ENCODE results near the gene STAU1.
"Not testable (repeated sequence)": the region's sequence is repeated elsewhere in the genome, so short reads cannot be mapped to it uniquely, and the experiment has no call there.

The STAU1 gene

GRCh38 chr20:49166534-49167449 is 21.3 kb downstream of the STAU1 start:
- DNase-seq (ENCODE audit: low read depth in 2 of 2) = no peak

DNA sequence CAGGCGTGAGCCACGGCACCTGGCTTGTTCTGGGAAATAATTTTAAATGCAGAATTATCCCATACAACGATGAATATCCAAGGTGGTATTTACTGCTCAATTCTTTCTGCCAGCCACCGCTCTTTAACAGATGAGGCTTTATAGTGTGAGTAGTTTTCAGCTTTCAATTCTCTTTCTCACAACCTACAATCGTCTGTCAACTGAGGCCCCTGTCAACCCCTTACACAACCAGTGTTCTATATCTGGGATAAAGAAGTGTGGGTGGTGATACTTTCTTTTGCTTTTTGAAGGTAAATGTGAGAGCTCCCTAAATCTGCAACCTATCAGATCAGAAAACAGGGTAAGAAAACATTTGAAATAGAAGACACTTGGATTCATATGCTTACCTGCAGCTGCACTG is 22.5 kb downstream of the STAU1 start:
- DNase-seq (ENCODE audit: low read depth in 2 of 2) = no peak

- DNase-seq (ENCODE audit: low read depth in 2 of 2) = no peak
Observed at GRCh38 chr20:49163696-49164095, 24.4 kb downstream of the STAU1 start.

DNA sequence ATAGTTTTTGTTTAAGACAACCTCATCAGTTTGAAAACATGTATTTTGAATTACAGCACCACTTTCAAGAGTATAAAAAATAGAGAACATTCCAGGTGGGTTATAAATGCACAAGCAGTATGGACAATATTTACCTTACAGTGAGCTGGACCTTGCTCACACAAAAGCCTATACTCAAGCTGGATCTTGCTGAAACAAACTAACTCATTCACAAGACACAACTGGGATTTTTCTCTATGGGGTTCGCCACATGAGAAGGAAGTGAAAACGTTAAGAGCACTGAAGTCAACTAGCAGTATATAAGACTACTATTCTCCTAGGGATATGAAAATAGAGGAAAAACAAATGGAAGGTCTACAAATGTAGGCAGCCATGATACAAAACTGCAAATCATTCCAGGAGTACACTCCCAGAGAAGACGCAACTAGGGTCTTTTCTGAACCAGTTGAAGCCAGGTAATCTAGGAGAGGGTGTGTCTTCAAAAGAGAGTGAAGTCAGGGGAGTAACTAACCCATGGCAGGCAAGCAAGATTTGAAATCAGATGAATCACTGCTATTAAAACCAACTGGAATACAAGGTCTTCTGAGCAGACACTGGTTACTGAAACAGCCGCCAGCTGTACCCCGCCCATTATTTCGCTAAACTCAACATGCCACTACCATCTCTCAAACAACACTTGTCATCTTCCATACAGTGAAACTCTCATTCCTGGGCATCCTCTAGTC is 26.5 kb downstream of the STAU1 start:
- DNase-seq (ENCODE audit: low read depth in 2 of 2) = no peak

- DNase-seq (ENCODE audit: low read depth in 2 of 2) = no peak
Observed at GRCh38 chr20:49160057-49160929, 27.8 kb downstream of the STAU1 start.

DNA sequence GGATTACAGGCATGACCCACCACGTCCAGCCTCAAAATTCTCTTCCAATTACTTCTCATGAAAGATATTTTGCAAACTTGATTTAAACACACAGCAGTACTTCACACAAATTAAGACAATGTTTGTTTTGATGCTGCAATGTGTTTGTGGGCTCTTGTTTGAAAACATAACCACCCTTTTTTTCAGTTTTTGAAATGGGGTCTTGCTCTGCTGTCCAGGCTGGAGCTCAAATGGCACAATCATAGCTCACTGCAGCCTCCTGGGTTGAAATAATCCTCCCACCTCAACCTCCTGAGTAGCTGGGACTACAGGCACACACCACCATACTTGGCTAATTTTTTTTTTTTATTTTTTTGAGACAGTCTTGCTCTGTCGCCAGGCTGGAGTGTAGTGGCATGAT is 31.0 kb downstream of the STAU1 start:
- no peak for DNase-seq (ENCODE audit: low read depth in 2 of 2)

DNA sequence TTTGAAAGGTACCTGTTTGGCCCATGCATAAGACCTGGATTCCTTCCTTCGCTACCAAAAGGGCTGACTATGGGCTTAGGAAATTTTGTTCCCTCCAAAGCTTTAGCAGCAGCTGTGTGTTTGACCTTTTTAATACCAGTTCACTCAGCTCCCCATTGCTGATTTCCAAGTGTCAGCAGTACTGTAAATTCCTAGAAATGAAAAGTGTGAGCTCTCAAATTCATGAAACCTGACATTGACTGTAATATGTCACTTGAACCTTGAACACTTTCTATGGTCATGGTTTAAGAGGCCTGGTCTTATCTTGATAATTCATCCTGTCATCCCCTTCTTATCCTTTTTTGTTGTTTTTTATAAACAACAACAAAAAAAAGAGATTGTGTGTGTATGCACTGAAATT is 31.7 kb downstream of the STAU1 start:
- DNase-seq (ENCODE audit: low read depth in 2 of 2) = no peak

DNA sequence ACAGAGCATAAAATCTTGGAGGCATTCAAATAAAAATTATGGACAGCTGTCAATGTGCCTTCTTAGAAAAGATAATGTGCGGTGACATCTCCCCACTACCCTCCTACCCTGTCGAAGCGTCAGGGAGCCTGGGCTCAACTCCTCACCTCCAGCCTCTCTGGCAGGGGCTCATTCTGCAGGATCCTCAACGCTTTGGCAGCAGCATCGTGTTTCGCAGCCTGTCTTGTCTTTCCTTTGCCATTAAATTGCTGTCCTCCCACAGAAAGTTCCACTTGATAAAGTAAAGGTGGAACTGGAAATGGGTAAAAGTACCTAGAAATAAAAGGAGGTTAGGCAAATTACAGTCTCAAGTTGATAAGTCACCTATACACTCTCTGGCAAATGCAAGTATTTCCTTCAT is 36.7 kb downstream of the STAU1 start:
- DNase-seq (ENCODE audit: low read depth in 2 of 2) = no peak

- no peak for DNase-seq (ENCODE audit: low read depth in 2 of 2)
Observed at GRCh38 chr20:49149281-49150045, 38.7 kb downstream of the STAU1 start.

DNA sequence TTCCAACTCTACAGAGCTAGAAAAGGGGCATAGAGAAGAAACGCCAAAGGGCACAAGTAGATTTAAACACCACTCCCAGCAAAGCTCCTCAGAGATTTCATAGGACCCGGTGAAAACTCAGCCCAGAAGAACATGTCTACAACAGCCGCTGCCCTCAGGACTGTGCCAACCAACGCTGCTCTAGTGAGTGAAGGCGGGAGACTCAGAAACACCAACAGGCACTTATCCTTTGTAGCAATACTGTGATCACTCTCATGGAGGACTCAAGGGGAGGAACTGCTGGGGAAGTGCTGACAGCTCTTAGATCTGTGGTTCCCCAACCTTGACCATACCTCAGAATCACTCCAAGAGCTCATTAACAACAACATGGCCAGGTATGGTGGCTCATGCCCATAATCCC is 39.5 kb downstream of the STAU1 start:
- DNase-seq (ENCODE audit: low read depth in 2 of 2) = no peak

DNA sequence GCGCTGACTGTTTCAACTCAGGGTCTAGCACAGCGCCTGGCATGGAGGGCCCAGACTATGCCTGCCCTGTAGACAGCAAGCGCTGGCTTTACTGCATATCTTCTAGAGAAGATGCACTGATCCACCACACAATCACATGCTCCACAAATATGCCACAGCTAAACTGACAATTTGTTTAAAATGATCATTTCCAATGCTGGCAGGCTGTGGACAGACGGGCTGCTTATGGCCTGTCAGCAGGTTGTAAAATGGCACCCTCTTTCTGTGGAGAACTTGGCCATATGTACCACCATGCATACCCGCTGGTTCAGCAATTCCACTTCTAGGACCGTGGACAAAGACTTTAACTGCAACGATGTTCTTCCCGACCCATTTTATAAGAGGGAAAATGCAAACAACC is 40.8 kb downstream of the STAU1 start:
- DNase-seq (ENCODE audit: low read depth in 2 of 2) = no peak

GRCh38 chr20:49146442-49147225 is 41.5 kb downstream of the STAU1 start:
- no peak for DNase-seq (ENCODE audit: low read depth in 2 of 2)

- DNase-seq (ENCODE audit: low read depth in 2 of 2) = no peak
Observed at GRCh38 chr20:49140834-49141233, 47.3 kb downstream of the STAU1 start.

GRCh38 chr20:49140411-49140810 is 47.7 kb downstream of the STAU1 start:
- DNase-seq (ENCODE audit: low read depth in 2 of 2) = no peak

- DNase-seq (ENCODE audit: low read depth in 2 of 2) = no peak
Observed at GRCh38 chr20:49138431-49138830, 49.7 kb downstream of the STAU1 start.

GRCh38 chr20:49136817-49137571 is 51.1 kb downstream of the STAU1 start:
- DNase-seq (ENCODE audit: low read depth in 2 of 2) = no peak

DNA sequence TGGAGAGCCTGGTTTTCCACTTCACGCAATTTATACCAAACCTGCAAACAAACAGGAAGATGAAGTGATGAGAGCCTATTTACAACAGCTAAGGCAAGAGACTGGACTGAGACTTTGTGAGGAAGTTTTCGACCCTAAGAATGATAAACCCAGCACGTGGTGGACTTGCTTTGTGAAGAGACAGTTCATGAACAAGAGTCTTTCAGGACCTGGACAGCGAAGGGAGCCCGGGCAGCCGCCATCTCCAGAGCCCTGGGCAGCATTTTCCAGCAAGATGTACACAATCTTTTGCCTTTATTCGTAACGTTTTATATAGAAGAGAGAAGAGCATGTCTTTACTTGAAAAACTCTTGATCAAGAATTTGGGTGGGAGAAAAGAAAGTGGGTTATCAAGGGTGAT is 53.3 kb downstream of the STAU1 start:
- not testable (repeated sequence) for DNase-seq (ENCODE audit: low read depth in 2 of 2)

DNA sequence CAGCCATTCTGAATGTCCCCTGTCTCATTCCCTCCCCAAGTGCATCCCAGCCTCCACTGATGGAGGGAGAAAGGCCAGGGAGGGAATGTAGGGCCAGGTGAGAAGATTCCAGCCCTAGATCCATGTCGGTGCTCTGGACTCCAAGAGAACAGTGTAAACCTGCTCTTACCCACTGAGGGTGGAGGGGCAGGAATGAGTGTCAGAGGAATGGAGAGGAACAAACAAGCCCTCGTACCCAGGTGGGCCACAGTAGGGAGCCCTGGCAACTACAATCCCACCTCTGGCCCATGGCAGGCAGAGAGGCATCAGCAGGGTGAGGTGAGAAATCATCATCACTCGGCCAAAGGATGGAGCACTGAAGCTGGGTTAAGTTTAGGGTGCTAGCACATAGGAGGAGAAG is 54.6 kb downstream of the STAU1 start:
- DNase-seq (ENCODE audit: low read depth in 2 of 2) = no peak

DNA sequence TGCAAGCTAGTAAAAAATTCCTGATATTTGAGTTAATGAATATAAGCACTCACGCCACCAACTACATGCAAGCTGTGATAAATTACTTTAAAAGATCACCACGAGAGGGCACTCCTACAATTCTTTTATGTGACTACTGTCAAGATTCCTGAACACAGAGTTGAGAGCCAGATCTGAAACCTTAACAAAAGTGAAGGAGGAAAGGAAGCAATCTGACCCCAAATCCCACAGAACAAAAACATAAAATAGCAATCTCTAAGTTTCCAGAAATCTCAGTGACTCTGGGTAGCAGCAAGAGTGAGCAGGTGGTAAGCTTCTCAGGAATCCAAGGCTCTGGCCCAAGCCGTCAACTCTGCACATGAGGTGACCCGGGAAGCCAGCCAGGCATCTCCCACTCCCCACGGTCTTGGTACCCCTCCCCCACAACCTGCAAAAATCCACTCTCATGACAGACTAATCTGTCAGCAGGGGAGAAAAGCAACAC is 55.1 kb downstream of the STAU1 start:
- peak in 1 of 2 donors; percentile 14 for DNase-seq (ENCODE audit: low read depth in 2 of 2)

GRCh38 chr20:49123982-49124381 is 64.2 kb downstream of the STAU1 start:
- no peak for DNase-seq (ENCODE audit: low read depth in 2 of 2)

Measured in activated CD4-positive, alpha-beta T cell treated with anti-CD3 and anti-CD28 coated beads for 24 hours (primary cell).